Left kidney (tissue), 8 donors: Measurements from ENCODE around the gene SHB. TPM values are rescaled to one million over a fixed set of nuclear protein-coding genes. Genes with fewer than 3 reads are reported as not detected.

Source experiments
- DNase-seq: peaks from one replicate; pipeline ENCODE4 v3.0.0-alpha.2; 2013
- long read RNA-seq, 8 donors: transcript quantifications; one replicate each; lab custom pipeline, GENCODE V29; 2026
- polyA plus RNA-seq: library from polyadenylated mRNA; unstranded; fragments of 120-200 nt; gene quantifications from one replicate; pipeline ENCODE4 v1.2.1, GENCODE V29; 2013; ENCODE audit not compliant: insufficient read length

Gene SHB, protein sequence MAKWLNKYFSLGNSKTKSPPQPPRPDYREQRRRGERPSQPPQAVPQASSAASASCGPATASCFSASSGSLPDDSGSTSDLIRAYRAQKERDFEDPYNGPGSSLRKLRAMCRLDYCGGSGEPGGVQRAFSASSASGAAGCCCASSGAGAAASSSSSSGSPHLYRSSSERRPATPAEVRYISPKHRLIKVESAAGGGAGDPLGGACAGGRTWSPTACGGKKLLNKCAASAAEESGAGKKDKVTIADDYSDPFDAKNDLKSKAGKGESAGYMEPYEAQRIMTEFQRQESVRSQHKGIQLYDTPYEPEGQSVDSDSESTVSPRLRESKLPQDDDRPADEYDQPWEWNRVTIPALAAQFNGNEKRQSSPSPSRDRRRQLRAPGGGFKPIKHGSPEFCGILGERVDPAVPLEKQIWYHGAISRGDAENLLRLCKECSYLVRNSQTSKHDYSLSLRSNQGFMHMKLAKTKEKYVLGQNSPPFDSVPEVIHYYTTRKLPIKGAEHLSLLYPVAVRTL
- polyA plus RNA-seq: 14.1 TPM
- long read RNA-seq, donor 1, transcript SHB-201 (6 exons, 2,783 nt): major isoform, 5 of 10 reads
- long read RNA-seq, donor 1, partial matches to known transcripts: 5 of 10 reads
- long read RNA-seq, donor 1, other reads (novel, unspliced or antisense): 0 of 10 reads
- long read RNA-seq, donor 2, transcript SHB-201 (6 exons, 2,783 nt): major isoform, 13 of 13 reads
- long read RNA-seq, donor 2, partial matches to known transcripts: 0 of 13 reads
- long read RNA-seq, donor 2, other reads (novel, unspliced or antisense): 0 of 13 reads
- long read RNA-seq, donor 3, partial matches to known transcripts: 0 of 4 reads
- long read RNA-seq, donor 3, other reads (novel, unspliced or antisense): 0 of 4 reads
- long read RNA-seq, donor 4: 0 reads
- long read RNA-seq, donor 5, transcript SHB-201 (6 exons, 2,783 nt): major isoform, 15 of 15 reads
- long read RNA-seq, donor 5, partial matches to known transcripts: 0 of 15 reads
- long read RNA-seq, donor 5, other reads (novel, unspliced or antisense): 0 of 15 reads
- long read RNA-seq, donor 6, transcript SHB-201 (6 exons, 2,783 nt): major isoform, 6 of 11 reads
- long read RNA-seq, donor 6, partial matches to known transcripts: 5 of 11 reads
- long read RNA-seq, donor 6, other reads (novel, unspliced or antisense): 0 of 11 reads
- long read RNA-seq, donor 7, transcript SHB-201 (6 exons, 2,783 nt): major isoform, 15 of 15 reads
- long read RNA-seq, donor 7, partial matches to known transcripts: 0 of 15 reads
- long read RNA-seq, donor 7, other reads (novel, unspliced or antisense): 0 of 15 reads
- long read RNA-seq, donor 8, partial matches to known transcripts: 0 of 2 reads
- long read RNA-seq, donor 8, other reads (novel, unspliced or antisense): 0 of 2 reads

- peak; percentile 72 for DNase-seq
These were observed at the start of gene SHB for GRCh38 chr9:38068701-38069628. SHB (minus strand) TSS chr9:38069227; CDS start chr9:38068645, 582 bp downstream.

DNA sequence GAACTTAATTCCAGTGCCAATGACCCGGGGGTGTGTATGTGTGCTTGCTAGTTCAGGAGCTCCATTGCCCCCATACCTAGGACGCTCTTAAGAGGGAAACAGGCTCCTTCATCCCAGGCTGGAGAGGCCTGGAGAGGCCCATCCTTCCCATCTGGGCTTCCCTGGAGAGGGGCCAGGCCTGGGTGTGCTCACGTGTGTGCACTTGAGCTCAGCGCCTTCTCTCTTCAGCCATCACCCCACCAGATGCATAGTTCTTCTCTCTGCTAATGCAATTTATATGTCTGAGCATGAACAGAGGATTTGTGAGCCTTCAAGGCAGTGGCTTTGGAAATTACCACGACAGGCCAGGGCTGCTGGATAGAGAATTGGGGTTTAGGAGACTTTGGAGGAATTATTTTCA, 48.6 kb upstream of the SHB start:
- DNase-seq: no peak

DNA sequence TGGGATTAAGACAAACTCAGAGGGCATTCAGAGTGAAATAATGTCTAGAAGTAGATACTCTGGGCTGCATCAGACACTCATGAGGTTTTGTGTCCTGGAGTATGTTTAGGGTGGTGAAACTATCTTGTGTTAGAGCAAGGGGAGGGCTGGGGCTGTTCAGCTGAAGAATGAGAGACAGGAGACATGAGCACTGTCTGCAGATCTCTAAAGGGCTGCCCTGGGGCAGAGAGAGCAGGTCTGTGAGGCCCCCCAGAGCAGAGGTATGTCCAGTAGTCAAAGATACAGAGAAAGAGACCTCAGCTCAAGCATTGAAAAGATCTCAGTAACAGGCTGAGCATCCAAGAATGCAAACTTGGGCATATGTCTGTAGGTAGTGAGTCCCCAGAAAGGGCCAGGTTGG, 45.9 kb upstream of the SHB start:
- DNase-seq: no peak

DNA sequence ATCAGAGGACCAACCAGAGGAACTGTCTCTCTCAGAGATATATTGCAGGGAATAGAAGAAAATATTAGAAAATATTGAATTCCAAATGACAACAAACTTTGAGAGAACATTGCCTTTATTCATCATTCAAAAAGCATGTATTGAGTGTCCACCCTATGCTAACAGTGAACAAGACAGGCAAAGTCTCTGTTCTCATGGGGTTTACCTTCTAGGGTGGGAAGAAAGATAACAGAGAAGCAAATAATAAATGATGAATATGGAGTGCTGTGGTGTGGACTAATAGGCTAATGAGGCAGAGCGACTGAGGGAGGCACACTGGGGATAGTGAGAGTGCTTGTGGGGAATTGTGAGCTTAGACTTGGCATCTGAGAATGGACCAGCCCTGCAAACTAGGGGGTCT, 43.4 kb upstream of the SHB start:
- DNase-seq: no peak

- no peak for DNase-seq
These were observed 43.0 kb upstream of the SHB start for GRCh38 chr9:38112049-38112448.

- no peak for DNase-seq
These were observed 41.4 kb upstream of the SHB start for GRCh38 chr9:38110476-38110875.

- DNase-seq: no peak
These were observed 40.6 kb upstream of the SHB start for GRCh38 chr9:38109601-38110000.

- no peak for DNase-seq
These were observed 39.3 kb upstream of the SHB start for GRCh38 chr9:38108326-38108725.

- DNase-seq: no peak
These were observed 38.8 kb upstream of the SHB start for GRCh38 chr9:38107811-38108304.

DNA sequence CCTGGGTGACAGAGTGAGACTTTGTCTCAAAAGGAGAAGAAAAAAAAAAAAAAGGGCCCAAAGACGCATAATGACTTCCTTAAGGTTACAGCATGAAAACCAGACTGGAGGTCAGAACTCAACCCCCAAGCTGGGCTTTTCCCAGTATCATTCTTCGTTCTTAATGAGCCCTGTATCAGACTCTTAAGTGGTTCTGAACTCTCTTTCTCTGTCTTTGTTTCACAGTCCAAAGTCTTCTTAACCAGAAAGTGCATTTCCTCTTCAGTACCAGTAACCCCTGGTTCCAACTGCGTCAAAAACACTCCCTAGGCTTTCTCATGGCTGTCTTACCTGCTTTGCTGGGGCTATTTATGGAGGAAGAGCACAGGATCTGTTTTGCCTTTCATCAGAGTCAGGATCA, 38.4 kb upstream of the SHB start:
- no peak for DNase-seq

DNA sequence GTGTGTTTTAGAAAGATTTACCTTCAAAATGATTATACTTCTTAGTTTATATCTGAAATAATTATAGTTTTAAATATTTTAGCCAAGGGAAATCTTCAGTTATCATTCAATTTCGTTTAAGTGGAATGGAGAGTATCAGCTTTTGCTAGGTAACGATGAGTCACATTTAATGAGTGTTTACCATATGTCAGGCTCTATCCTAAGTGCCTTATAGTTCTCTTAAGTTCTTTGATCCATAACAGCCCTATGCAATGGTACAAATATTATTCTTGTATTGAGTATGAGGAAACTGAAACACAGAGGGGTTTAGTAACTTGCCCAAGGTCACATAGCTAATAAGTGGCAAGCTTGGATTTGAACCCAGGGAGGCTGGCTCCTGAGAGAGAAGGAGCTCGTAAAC, 37.5 kb upstream of the SHB start:
- no peak for DNase-seq

DNA sequence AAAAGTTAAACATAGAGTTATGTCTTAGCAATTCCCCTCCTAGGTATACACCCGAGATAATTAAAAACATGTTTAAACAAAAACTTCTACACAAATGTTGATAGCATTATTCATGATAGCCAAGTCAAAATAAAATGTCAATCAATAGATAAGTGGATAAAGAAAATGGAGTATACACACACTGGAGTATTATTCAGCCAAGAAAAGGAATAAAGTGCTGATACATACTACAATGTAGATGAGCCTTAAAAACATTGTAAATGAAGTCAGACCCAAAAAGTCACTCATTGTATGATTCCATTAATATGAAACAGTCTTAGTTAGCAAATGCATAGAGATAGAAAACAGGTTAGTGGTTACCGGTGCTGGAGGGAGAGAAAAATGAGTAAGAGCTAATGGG, 34.3 kb upstream of the SHB start:
- no peak for DNase-seq

DNA sequence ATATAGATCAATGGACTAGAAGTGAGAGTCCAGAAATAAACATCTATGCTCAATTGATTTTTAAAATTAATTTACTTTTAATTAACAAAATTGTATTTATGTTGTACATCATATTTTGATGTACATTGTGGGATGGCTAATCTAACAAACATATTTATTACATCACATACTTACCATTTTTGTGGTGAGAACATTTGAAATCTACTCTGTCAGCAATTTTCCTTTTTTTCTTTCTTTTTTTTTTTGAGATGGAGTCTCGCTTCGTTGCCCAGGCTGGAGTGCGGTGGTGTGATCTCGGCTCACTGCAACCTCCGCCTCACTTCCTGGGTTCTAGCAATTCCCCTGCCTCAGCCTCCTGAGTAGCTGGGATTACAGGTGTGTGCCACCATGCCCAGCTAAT, 32.4 kb upstream of the SHB start:
- DNase-seq: no peak

DNA sequence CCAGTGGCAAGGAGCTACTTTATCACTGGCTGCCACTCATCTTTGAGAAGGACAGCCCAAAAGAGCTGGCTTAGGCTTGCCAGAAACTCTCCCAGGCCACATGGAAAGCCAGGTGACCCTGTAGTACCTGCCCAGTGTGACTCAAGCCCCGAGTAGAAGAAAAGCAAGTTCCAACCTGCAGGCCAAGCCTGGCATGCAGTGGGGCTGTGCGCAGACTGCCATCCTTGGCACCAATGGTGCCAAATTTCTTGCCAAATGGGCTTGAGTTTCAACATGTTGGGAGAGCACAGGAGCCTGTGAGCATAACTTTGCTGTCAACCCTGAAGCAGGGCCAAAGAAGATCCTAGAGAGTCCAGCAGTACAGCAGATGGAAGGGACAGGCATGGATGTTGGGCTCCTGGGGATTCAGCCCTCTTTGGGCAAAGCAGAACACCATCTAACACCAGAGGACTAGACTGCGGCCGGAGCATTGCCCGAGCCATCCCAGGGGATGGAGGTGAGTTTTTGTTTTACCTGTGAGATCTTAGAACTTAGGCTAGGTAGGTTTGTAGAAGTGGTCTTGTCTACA, 27.3 kb upstream of the SHB start:
- DNase-seq: no peak

GRCh38 chr9:38094165-38094564, 25.1 kb upstream of the SHB start:
- no peak for DNase-seq

GRCh38 chr9:38092656-38093055, 23.6 kb upstream of the SHB start:
- no peak for DNase-seq

DNA sequence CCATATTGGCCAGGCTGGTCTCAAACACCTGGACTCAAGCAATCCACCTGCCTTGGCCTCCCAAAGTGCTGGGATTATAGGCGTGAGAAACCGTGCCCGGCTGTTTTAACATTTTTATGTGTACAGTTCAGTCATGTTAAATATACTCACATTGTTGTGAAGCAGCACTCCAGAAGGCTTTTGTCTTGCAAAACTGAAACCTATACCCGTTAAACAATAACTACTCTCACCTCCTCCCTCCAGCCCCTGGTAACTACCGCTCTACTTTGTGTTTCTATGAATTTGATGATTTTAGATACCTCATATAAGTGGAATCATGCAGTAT, 23.1 kb upstream of the SHB start:
- no peak for DNase-seq

DNA sequence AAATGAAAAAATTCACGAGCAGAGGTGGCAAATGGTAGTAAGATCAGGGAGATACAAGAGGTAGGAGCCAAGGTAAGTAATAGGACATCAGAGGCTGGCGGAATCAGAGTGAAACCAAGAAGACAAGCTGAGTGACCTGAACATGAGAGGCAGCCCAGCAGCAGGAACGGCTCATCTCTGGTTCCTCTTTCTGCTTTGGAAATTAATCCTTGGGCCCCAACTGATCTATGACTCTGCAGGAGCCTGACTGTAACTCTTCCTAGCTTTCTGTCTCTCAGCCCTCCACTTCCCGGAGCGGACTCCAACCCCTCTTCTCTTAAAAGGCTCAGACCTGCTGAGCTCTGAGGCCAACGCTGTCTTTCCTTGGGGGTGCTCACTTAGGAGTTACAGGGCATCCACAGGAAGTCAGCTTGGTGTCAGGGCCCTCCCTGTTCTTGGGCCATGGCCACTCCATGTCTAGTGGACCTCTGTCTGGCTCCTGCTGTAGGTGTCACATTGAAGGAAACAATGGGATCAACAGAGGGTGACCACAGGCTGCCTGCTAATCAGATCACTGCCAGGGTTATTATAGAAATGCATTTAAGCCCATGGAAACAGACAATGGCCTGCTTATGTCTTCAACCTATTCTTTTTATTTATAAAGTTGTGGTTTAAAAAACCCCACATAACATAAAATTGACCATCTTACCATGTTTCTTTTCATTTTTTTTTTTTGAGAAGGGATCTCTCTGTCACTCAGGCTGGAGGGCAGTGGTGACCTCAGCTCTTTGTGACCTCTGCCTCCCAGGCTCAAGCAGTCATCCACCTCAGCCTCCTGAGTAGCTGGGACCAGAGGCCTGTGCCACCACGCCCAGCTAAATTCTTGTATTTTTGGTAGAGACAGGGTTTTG, 22.5 kb upstream of the SHB start:
- DNase-seq: no peak

DNA sequence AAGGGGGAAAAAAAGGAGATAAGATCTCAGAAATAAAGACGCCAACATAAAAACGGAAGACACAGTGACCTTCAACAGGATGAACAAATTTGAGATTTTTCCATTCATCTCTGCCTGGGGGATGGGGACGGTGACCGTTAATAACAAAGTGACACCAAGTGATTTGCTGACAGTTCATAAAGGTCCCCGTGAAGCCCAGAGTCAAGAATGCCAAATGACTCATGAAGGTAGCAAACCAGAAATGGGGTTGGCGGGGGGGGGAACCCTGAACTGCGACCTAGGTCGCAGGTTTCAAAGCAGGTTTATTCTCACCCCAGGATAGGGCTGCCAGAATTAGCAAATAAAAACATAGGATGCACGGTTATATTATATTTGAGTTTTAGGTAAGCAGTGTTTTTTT, 21.1 kb upstream of the SHB start:
- no peak for DNase-seq
